22Rv1 (cell line): Measurements from ENCODE around the gene RASSF4.

Experiments
- H3K27ac ChIP-seq: fragments of 450-650 bp; 2 replicates; pipeline ENCODE4 v1.5.1; 2017
- ZFX ChIP-seq: fragments of 450-650 bp; IDR thresholded peaks from 2 replicates; pipeline ENCODE4 v1.6.1; 2017; ENCODE audit warnings: antibody characterized with exemption, borderline replicate concordance
- TF ChIP-seq, protein P1 (sequence below): fragments of 450-650 bp; IDR thresholded peaks from 2 replicates; pipeline ENCODE4 v1.5.1; 2017; ENCODE audit warnings: mild to moderate bottlenecking

The RASSF4 gene

DNA sequence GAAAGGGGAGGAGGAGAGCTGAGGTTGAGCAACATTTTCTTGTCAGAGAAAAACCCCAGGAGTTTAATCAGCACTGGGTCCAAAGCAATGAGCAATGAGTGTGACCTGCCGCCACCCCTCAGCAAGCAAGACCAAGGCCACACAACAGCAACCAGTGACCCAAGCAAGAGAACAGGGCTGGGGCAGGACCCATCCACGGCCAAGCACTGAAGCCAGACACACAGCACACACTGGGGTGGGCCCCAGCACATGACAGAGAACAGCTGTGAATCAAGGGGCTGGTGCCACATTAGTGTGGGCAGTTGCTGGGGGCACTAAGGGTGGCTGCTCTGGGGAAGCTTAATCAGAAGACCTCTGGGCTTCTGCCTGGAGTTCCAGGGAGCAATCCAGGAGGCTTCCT is 32.2 kb upstream of the RASSF4 start:
- TF ChIP-seq ZFX, result no peak
- TF ChIP-seq, protein P1, sequence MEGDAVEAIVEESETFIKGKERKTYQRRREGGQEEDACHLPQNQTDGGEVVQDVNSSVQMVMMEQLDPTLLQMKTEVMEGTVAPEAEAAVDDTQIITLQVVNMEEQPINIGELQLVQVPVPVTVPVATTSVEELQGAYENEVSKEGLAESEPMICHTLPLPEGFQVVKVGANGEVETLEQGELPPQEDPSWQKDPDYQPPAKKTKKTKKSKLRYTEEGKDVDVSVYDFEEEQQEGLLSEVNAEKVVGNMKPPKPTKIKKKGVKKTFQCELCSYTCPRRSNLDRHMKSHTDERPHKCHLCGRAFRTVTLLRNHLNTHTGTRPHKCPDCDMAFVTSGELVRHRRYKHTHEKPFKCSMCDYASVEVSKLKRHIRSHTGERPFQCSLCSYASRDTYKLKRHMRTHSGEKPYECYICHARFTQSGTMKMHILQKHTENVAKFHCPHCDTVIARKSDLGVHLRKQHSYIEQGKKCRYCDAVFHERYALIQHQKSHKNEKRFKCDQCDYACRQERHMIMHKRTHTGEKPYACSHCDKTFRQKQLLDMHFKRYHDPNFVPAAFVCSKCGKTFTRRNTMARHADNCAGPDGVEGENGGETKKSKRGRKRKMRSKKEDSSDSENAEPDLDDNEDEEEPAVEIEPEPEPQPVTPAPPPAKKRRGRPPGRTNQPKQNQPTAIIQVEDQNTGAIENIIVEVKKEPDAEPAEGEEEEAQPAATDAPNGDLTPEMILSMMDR, result no peak
- no peak overlapping the region for H3K27ac ChIP-seq

DNA sequence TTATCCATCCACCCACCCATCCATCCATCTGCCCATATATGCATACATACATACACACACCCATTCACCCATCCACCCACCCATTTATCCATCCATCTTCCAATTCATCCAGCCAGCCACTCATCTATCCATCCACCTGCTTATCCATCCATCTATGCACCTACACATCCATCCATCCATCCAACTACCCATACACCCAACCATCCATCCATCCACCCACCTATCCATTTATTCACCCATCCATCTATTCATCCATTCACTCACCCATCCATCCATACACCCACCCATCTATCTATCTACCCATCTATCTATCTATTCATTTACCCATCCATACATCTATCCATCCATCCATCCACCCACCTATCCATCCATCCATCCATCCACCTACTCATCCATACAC is 31.1 kb upstream of the RASSF4 start:
- H3K27ac ChIP-seq, result no peak overlapping the region
- TF ChIP-seq, protein P1, result no peak
- TF ChIP-seq ZFX, result no peak

DNA sequence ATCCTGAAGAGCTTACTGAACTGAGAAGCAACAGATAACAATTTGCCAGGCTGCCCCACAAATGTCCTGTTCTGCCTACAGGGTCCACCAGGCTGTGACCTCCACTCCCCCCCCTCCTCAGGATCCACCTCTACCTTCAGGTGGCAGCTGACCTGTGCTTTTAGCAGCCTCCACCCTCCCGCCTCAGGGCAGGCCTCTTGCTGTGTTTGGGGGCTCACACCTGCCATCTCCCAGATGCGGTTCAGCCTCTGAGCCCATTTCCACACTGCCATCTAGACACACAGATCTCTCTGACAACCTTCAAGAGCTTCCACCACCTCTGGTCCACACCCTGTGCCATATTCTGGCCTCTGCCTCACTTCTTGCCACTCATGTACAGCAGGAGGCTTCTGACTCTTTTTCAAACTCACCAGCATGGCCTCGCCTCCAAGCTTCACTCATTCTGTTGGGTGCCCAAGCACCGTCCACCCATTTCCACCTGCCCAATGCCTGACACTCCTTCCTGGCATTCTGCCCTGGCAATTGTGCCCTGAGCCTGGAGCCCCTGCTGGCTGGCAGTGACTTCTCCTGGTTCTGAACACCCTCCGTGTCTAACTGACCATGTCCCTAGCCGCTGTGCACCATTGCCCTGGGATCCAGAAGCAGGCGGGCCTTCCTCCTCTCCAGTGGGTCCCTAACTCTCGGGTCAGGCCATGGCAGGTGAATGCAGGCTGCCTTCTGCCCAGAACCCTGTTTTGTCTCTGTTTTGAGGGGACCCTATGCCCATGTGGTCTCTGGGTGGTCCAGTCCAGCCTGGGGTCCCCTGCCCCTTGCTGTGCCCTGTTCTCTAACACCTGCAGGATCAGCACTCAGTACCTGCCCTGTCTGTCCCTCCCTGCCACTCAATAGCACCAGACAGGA is 30.0 kb upstream of the RASSF4 start:
- TF ChIP-seq ZFX, result no peak
- TF ChIP-seq, protein P1, result no peak
- no peak overlapping the region for H3K27ac ChIP-seq

DNA sequence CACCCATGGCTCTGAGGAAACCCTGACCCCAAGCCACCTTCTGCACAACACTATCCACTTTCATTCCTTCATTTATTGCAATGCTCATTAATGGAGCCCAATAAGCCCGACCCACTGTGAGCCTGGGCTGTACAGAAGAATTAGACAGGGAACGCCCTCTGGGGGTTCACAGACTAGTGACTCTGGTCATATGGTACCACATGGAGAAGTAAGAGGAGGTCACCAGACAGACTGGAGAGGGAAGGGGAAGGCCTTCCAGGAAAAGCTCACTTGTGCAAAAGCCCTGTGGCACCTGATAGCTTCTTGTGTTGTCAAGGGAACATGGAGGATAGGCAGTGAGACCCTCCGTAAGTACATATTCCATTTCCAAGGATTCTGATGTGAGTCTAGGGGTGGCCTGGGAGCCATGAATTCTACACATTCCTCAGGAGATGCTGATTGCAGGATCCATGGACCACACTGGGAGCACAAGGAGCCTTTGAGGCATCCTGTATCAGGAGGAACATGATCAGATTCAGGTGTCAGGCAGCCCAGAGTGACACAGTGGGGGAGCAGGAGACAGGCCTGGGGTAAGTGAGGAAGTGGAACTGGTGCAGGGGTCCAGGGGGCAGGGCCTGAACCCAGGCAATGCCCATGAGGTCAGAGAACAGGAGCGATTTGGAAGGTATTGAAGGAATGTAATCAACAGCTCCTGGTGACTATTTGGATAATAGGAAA is 28.5 kb upstream of the RASSF4 start:
- TF ChIP-seq ZFX, result no peak
- TF ChIP-seq, protein P1, result no peak
- H3K27ac ChIP-seq, result no peak overlapping the region

DNA sequence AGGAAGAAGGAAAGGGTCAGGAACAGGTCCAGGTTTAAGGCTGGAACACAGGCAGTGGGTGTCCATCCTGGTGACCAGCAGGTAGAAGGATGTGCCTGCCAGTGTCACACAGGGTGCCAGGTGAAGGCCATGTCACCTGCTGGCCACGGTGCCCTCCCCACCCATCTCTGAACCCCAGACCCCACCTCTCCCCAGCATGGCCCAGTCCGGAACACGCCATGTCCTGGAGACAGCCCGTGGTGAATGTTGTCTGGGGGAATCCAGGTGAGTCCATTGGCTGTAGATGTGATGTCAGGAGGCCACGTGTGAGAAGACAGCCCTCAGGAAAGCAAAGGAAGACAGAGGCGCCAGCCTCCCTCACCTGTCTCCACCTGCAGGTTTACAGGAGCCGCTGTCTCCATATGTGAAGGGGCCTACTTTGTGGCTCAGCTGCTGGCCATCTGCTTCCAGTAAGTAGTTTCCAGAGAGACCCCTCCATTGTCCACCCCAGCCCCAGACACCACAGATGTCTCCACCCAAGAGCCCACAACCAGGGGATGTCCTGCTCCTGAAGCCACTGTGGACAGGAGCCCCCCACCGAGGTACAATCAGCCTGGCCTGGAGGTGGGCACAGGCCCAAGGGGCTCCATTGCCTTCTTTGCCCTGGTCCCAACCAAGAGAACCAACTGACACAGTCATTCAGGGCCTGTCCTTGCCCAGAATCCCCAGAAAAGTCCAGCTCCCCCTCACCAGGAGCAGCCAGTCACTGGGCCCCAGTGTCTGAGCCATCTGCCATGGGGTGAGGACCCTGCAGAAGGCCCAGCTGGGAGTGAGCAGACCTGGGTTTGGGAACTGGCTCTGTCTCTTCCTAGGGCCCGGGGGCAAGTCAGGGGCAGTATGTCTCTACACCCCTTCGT is 27.7 kb upstream of the RASSF4 start:
- TF ChIP-seq, protein P1, result no peak
- TF ChIP-seq ZFX, result no peak
- H3K27ac ChIP-seq, result no peak overlapping the region

DNA sequence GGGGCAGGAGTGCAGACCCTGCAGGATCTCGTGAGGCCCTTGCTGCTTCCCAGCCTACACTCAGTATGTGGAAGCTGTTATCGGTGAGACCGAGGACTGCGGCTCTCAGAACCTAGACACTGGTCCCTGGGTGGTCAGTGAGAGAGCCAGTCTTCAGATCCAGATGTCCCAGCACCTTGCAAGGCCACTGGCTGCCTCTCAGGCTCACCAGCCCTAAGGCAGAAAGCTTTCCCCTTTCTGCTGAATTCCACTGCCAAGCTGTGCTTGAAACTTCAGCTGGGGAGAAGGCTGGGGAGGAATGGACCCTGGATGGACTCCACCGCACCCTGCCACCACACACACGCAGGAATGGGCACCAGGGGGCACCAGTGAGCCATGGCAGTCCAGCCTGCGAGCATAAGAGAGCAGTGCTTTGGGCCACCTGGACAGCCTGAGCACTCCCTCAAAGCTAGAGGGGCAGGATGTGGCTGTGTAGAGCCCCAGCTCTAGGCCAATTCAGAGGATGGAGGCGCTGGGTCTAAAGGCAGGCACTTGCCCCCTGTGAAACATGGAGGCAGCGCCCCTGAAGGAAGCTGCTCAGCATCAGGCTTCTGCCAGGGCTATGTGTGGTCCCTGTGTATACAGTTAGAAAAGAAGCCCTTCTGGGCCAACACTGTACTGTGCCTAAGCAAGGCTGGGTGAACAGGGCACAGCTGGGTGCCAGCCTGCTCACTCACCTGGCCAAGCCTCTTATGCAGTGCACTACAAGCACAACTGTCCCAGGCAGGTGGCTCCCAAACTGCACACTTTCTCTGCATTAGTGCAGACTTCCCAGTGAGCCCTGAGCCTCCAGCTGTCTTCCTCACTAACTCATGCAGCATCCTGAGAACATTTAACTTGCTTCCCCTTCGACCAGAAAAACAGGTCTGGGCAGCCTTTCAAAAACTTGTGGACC is 26.8 kb upstream of the RASSF4 start:
- no peak for TF ChIP-seq ZFX
- TF ChIP-seq, protein P1, result peak; percentile 96
- no peak overlapping the region for H3K27ac ChIP-seq
